Colonic mucosa (tissue), 4 donors: ENCODE measurements around the gene TRIB2. TPM values are rescaled to one million over a fixed set of nuclear protein-coding genes. Genes with fewer than 3 reads are reported as not detected.

ENCODE experiments used
- DNase-seq: peaks from one replicate; pipeline ENCODE4 v3.0.0-alpha.2; 2020
- H3K27ac ChIP-seq: fragments of 200-600 bp; one replicate; pipeline ENCODE4 v1.8.0; 2021
- H3K27me3 ChIP-seq: fragments of 200-600 bp; one replicate; pipeline ENCODE4 v1.8.0; 2021
- H3K36me3 ChIP-seq: fragments of 200-600 bp; one replicate; pipeline ENCODE4 v1.8.0; 2021
- H3K4me1 ChIP-seq: fragments of 200-600 bp; one replicate; pipeline ENCODE4 v1.8.0; 2021; ENCODE audit warnings: mild to moderate bottlenecking
- H3K4me3 ChIP-seq: fragments of 200-600 bp; one replicate; pipeline ENCODE4 v1.8.0; 2021
- H3K9ac ChIP-seq, 2 donors: one replicate each; pipeline ENCODE4 v1.7.0; 2013; ENCODE audit warnings: control low read depth in 2 of 2, low read depth in 2 of 2, low read length in 2 of 2
- H3K9me3 ChIP-seq: fragments of 200-600 bp; one replicate; pipeline ENCODE4 v1.8.0; 2021
- CTCF ChIP-seq: fragments of 200-600 bp; IDR thresholded peaks from one replicate; pipeline ENCODE4 v1.8.0; 2022; ENCODE audit warnings: antibody characterized with exemption, mild to moderate bottlenecking
- intact Hi-C: fragments of 100-400 bp; cut with DNase I; formaldehyde crosslinking; loops from one replicate; pipeline ENCODE4 v1.14.1; 2022
- total RNA-seq, 2 donors: library from RNA; stranded (reverse); fragmentation: NEBNext Ultra II Directional in 1 of 2; extraction: Animal tissue kit (Norgen Biotek cat#: 25700) in 1 of 2; gene quantifications; one replicate each; pipeline ENCODE4 v1.2.1, GENCODE V29; 2021
- donor health status: healthy.
- donor health status: DM: no; HTN: no; CAD: no.
- donor health status: DM: no; HTN: no; CAD: no.

TRIB2 gene
- total RNA-seq, 2 donors from 2014 or later: 3.7 to 10.5 TPM

GRCh38 chr2:12712881-12713280 is 3.9 kb upstream of the TRIB2 start:
- Histone ChIP-seq H3K9me3 (no peaks in the 10 kb centered on the region), H3K27me3 (peaks cover 7% of the 10 kb centered on the region), H3K4me1 (no peaks in the 10 kb centered on the region), H3K4me3 (no peak overlapping the region), H3K27ac (no peak overlapping the region), H3K9ac (no peak overlapping the region), H3K36me3 (no peaks in the 10 kb centered on the region)
- no peak for TF ChIP-seq CTCF
- intact Hi-C loops: loop anchor here (10.0 kb wide), 1 partner anchor 292 kb away; no protein-coding TSS in a partner anchor
- no peak for DNase-seq

GRCh38 chr2:12714391-12715221 is 2.1 kb upstream of the TRIB2 start:
- TF ChIP-seq CTCF: no peak
- Histone ChIP-seq H3K4me3 (no peak overlapping the region), H3K9me3 (no peaks in the 10 kb centered on the region), H3K27me3 (peaks cover 20% of the 10 kb centered on the region), H3K36me3 (no peaks in the 10 kb centered on the region), H3K27ac (peak overlapping the region; percentile 87), H3K4me1 (no peaks in the 10 kb centered on the region), H3K9ac (no peak overlapping the region)
- intact Hi-C loops: loop anchor here (5.0 to 10.0 kb wide), 2 partner anchors 218 to 290 kb away; no protein-coding TSS in a partner anchor
- DNase-seq: no peak

DNA sequence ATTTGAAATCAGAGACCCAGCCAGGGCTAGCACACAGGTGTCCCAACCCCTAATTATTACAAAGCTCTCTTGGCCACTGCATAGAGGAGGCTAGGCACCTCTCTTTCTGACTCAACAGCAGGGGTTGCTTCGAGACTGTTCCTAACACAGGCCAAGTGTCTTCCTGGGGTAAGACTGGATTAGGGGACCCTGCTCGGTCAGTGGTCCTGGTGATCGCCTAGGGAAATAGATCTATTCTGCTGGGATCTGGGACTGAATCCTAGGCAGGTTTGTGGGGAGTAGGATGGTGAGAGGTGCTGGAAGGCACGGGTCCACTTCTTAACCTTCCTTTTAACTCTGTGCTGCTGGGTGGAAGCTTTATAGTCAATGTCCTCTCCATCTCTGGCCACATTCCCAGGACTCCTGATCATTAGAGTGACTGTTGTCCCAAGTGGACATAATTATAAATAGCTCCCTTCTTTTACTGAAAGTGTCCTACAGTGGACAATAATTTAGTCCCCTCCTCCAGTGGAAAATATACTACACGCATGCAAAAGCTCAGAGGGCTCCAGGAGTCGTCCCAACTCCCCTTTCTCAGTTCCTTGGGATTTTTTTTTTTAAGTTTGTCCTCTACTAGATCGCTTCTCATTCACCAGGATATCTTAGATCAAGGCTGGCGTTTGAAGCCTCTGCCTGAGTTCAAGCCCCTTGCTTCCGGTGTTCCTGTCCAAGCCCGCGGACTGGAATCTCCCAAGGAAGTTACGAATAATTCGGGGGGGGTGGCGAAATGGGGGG is 1.3 kb upstream of the TRIB2 start:
- Histone ChIP-seq H3K4me3 (peak overlapping the region; percentile 71), H3K9ac (peak overlapping the region in 1 of 2 donors; percentile 62), H3K9me3 (no peaks in the 10 kb centered on the region), H3K27me3 (peaks cover 20% of the 10 kb centered on the region), H3K27ac (peak overlapping the region; percentile 87), H3K36me3 (no peaks in the 10 kb centered on the region), H3K4me1 (no peaks in the 10 kb centered on the region)
- TF ChIP-seq CTCF: no peak
- DNase-seq: no peak
- intact Hi-C loops: loop anchor here (2.0 to 10.0 kb wide), 3 partner anchors 217 to 853 kb away; no protein-coding TSS in a partner anchor

GRCh38 chr2:12716032-12716281 is 779 bp upstream of the TRIB2 start:
- no peaks in the 10 kb centered on the region for H3K36me3 ChIP-seq
- peak; percentile 48 for TF ChIP-seq CTCF
- peak overlapping the region; percentile 71 for H3K4me3 ChIP-seq
- H3K4me1 ChIP-seq: no peaks in the 10 kb centered on the region
- DNase-seq: peak; percentile 78
- H3K27ac ChIP-seq: peak overlapping the region; percentile 87
- intact Hi-C loops: loop anchor here (2.0 to 10.0 kb wide), 3 partner anchors 216 to 853 kb away; no protein-coding TSS in a partner anchor
- H3K9ac ChIP-seq: peak overlapping the region; percentile 62 to 66
- H3K9me3 ChIP-seq: no peaks in the 10 kb centered on the region
- H3K27me3 ChIP-seq: peaks cover 20% of the 10 kb centered on the region

DNA sequence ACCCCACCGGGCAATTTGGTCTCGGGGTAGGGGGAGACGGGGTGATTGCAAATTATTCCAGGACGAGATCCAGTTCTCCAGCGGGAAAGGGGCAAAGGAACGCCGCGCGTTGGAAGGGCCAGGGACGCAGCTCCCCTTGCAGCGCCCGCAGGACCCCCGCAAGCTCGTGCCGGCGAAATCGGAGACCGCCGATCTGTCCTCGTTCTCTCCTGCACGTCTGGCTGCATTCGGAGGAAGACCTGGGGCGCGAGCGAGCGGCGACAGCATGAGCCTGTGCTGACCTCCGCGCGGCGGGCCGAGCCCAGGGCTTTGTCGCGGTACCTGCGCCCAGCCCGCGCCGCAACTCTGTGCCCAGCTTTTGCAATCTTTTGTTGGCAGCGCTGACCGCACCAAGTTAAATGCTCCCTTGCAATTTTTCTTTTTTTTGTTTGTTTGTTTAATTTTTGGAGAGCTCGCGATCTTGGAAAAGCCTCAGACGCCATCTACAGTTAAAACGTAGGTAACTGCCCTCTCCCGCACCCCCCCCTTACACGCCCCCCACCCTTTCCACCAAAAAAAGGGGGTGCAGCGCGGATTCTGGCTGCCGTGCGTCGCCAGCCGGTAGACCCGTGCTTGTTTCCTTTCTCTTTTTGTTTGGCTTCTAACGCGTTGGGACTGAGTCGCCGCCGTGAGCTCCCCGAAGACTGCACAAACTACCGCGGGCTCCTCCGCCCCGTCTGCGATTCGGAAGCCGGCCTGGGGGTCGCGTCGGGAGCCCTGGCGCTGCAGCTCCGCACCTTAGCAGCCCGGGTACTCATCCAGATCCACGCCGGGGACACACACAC is 667 bp downstream of the TRIB2 start:
- no peaks in the 10 kb centered on the region for H3K9me3 ChIP-seq
- peak overlapping the region; percentile 71 to 81 for H3K9ac ChIP-seq
- TF ChIP-seq CTCF: peak; percentile 21
- intact Hi-C loops: loop anchor here (2.0 to 10.0 kb wide), 3 partner anchors 215 to 855 kb away; no protein-coding TSS in a partner anchor
- peak; percentile 45 for DNase-seq
- peak overlapping the region; percentile 87 for H3K27ac ChIP-seq
- no peaks in the 10 kb centered on the region for H3K36me3 ChIP-seq
- H3K4me3 ChIP-seq: peak overlapping the region; percentile 71
- peaks cover 20% of the 10 kb centered on the region for H3K27me3 ChIP-seq
- no peaks in the 10 kb centered on the region for H3K4me1 ChIP-seq
